GM21528 (cell line): ENCODE data around the gene PKP3.
A peak's percentile ranks its signal among the peaks of the same experiment; 100 is the strongest.
"Not testable (repeated sequence)": the region's sequence is repeated elsewhere in the genome, so short reads cannot be mapped to it uniquely, and the experiment has no call there.

Source experiments
- ATAC-seq: cut with Tn5 transposase; IDR thresholded peaks from one replicate; pipeline ENCODE4 v1.9.1; 2021; ENCODE audit warnings: mild to moderate bottlenecking, moderate library complexity; ENCODE audit not compliant: unreplicated experiment, low FRiP score

Gene PKP3, protein sequence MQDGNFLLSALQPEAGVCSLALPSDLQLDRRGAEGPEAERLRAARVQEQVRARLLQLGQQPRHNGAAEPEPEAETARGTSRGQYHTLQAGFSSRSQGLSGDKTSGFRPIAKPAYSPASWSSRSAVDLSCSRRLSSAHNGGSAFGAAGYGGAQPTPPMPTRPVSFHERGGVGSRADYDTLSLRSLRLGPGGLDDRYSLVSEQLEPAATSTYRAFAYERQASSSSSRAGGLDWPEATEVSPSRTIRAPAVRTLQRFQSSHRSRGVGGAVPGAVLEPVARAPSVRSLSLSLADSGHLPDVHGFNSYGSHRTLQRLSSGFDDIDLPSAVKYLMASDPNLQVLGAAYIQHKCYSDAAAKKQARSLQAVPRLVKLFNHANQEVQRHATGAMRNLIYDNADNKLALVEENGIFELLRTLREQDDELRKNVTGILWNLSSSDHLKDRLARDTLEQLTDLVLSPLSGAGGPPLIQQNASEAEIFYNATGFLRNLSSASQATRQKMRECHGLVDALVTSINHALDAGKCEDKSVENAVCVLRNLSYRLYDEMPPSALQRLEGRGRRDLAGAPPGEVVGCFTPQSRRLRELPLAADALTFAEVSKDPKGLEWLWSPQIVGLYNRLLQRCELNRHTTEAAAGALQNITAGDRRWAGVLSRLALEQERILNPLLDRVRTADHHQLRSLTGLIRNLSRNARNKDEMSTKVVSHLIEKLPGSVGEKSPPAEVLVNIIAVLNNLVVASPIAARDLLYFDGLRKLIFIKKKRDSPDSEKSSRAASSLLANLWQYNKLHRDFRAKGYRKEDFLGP

DNA sequence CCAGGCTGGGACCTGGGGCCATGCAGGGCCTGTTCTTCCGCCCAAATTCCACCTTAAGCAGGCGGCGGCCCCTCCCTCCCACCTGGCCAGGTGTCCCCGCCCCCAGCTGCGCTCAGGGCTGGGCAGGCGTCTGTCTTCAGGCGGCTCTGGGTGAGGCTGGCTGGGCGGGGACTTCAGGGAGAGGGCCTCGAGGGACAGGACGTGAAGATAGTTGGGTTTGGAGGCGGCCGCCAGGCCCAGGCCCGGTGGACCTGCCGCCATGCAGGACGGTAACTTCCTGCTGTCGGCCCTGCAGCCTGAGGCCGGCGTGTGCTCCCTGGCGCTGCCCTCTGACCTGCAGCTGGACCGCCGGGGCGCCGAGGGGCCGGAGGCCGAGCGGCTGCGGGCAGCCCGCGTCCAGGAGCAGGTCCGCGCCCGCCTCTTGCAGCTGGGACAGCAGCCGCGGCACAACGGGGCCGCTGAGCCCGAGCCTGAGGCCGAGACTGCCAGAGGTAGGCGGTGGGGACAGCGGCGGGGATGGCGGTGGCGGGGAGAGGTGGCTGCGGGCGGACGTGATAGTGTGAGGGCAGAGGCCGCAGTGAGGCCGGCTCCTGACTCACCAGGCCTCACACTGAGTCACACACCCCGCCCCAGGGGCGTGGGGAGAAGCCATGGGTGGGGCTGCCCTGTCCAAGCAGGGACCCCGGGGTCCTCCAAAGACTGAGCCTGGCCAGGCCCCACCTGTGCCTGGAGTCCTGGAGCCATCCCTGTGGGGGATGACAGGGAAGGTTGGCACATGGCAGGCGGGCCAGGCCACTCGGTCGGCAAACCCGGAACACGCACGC, at the start of gene PKP3:
PKP3 (plus strand) TSS at position 176 of the 824 bp plus-strand sequence; CDS start at position 260, 84 bp downstream.
- ATAC-seq = no peak

DNA sequence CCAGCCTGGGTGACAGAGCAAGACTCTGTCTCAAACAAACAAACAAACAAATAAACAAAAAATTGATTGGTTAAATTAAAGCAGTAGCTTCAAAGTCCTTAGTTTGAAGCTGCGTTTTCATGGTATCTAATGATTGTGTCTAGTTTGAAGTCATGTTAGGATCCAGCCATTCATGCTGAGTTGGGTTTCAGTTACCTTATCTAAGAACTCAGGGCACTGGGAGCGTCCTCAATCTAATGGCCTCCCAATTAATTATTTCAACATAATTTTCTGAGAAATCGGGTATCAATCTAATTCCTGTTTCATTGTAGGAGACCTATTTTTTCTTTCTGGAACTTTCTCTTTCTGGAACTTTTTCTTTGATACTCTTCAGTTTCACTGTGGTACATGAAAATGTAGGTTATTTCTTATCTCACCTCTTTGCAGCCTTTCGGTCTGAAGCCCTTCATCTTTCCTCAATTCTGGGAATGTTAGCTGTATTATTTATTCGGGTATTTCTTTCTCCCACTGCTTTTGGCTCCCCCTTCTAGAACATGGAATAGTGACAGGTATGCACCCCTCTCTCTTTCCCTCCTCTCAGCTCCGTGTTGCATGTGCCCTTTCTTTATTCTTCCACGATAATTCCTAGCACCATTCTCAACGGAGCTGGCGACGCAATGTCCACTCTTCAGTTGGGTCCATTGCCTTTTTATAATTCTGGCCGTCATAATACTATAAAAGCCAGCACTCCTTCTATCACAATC, 49.0 kb upstream of the PKP3 start:
- ATAC-seq = no peak

DNA sequence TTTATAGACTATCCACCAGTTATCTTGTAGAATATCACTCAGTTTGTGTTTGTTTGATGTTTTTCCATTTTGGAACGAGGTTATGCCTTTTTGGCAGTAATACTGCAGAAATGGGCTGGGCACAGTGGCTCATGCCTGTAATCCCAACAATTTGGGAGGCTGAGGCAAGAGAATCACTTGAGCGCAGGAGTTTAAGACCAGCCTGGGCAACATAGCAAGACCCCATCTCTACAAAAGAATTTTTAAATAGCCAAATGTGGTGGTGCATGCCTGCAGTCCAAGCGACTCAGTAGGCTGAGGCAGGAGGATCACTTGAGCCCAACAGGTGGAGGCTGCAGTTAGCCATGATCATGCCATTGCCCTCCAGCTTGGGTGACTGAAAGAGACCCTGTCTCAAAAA, 47.5 kb upstream of the PKP3 start:
- no peak for ATAC-seq

DNA sequence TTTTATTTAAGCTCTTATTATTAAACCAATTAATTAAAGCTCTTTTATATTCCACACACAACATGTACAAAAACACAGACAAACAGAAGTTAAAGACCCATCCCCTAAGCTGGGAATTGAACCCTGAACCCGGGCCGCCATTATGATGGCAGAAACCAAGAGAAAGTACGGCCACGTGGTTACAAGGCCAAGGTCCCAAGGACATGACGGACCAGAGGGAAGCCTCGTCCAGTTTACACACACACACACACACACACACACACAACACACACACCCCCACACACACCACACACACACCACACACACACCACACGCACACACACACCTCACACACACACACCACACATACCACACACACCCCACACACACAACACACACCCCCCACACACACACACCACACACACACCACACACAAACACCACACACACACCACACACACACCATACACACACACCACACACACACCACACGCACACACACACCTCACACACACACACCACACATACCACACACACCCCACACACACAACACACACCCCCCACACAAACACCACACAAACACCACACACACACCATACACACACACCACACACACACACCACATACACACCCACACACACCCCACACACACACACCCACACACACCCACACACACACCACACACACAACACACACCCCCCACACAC, 44.6 kb upstream of the PKP3 start:
- ATAC-seq = not testable (repeated sequence)

DNA sequence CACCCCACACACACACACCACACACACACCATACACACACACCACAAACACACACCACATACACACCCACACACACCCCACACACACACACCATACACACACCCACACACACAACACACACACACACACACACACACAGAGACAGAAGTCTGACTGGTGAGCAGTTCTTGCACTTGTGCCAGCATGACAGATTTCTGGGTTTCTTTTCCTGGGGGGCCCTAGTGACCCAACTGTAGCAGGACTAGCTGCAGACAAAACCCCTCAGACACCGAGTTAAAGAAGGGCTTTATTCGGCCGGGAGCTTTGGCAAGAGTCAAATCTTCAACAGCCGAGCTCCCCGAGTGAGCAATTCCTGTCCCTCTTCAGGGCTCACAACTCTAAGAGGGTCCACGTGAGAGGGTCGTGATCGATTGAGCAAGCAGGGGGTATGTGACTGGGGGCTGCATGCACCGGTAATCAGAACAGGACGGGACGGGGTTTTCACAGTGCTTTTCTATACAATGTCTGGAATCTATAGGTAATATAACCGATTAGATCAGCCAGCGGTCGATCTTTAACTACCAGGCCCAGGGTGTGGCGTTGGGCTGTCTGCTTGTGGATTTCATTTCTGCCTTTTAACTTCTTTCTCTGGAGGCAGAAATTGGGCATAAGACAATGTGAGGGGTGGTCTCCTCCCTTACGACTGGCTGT, 43.8 kb upstream of the PKP3 start:
- not testable (repeated sequence) for ATAC-seq

DNA sequence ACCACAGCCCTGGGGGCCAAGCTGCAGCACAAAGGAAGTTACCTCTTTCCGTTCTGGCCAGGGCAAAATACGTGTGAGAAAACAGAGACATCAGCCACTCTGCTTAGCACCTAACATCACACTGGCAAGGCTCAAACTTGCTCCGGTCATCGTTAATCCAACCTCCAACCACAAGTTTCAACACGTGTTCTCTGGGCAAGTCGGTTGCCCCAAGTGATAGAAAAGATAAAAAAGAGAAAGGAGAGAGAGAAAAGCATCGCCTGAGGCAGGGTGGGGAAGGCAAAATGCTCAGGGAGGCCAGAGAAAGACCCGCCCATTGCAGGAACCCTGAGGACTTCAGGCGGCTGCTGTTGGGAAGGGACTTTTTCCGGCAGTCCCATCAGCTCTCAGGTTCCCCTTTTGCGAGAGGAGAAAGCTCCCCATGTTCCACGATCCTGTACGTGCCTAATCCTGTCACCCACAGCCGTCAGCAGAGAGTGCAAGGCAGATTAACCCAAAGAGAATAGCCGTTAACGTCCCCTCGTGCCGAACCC, 43.2 kb upstream of the PKP3 start:
- ATAC-seq = no peak

DNA sequence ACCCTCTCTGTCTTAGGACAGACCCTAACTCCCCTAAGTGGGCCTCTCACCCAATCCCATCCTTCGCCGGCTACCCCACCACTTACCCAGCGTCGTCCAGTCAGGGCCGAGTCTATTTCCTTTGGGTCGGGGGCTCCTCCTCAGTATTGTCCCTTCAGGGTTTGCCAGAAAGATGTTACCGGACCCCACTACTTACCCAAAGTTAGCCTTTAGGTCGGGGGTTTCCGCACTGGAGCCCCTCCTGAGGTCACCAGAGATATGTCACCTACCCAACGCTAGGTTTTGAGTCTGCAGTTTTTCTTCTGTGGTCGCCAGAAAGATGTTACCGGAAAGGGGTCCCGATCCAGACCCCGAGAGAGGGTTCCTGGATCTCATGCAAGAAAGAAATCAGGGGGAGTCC, 42.6 kb upstream of the PKP3 start:
- ATAC-seq = no peak

DNA sequence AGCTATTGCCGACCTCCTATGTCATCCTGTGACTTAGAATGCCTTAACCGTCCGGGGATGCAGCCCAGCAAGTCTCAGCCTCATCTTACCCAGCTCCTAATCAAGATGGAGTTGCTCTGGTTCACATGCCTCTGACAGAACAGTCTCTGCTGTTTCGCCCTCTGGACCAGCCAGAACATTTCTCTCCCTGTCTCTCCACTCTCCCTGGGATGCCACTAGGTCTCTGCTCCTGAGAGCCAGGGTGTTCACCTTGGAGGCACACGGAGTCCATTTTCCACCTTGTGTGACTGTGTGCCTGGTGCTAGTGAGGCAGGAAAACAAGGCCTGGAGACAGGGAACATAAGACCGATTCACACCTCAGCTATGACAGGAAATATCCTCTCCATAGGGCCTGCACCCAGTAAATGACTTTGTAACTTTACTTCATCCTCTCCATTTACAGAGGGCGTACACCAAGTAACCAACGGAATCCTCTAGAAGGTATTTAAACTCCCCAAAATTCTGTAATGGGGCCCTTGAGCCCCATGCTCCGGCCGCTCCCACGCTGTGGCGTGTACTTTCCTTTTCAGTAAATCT, 41.5 kb upstream of the PKP3 start:
- no peak for ATAC-seq

DNA sequence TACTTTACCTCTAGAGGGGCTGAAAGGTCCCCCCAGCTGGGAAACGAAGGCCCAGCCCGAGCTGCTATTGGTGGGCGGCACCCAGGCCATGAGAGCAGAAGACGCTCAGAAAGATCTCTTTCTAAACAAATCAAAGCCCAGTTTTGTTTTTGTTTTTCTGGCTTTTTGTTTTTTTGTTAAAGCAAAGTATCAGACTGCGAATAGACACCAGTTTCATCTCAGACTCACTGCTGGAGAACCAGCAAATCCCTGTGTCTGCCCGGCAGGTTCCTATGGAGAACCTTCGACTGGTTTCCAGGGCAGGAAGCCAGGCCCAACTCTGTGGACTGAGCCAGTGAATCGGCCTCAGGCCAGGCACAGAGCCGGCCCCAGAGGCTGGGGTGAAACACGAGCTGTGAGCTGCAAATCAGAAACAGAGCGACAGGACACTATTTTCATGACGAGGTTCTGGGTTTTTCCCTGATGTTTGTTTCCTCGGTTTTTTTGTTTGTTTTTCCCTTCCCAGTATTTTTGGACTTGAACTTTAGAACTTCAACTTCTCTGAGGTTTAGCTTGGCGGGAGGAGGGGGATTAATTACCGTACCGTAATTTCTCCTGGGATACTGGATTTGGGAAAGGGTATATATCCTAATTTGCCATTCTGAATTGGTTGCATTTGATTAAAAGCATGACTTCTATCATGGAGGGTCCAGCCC, 40.7 kb upstream of the PKP3 start:
- no peak for ATAC-seq

DNA sequence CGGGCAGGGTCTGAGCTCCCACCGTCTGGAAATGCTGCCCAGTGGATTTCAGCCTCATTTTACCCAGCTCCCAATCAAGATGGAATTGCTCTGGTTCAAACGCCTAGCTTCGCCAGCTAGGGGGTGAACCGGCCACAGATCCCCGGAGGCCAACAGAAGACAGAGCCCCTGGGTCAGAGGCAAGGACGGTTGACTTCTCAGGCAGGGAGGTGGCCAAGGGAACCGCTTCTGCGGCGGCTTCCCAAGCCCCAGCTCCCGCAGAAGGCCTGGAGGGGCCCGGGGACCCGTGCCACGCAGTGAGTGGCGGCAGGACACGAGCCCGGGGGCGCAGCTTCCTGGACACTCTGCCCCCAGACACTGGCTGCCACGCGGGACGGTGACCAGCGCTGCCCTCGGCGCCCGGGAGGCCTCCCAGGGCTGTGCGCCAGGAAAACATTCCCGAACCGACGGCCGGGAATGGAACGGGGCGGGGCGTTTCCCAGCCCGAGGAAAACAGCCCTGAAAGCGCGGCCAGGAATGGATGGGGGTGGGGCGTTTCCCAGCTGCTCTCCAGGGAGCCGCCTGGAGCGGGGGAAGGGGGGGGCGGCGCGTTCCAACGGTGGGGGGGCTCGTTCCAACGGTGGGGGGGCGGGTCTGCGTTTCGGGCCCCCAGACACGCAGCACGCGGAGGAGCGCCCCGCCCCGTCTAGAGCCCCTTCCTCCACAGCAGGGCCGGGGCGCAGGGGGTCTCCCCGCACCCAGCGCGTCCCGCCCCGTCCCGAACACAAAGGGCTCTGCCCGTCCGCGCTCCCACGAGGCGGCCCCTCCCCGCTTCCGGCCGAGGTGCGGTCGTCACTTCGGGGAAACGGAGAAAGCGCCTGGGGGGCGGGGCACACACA, 38.2 kb upstream of the PKP3 start:
- peak; percentile 43 for ATAC-seq

DNA sequence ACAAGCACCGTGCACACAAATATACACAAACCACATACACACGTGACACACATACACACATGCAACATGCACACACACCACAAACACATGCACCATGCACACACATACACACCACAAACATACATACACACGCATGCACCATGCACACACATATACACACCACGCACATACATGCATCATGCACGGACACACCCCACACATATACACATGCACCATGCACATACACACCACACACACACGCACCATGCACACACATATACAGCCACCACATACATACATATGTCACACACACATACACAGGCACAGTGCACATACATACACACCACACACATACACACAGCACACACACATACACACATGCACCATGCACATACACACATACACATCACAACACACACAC, 37.4 kb upstream of the PKP3 start:
- ATAC-seq = no peak

DNA sequence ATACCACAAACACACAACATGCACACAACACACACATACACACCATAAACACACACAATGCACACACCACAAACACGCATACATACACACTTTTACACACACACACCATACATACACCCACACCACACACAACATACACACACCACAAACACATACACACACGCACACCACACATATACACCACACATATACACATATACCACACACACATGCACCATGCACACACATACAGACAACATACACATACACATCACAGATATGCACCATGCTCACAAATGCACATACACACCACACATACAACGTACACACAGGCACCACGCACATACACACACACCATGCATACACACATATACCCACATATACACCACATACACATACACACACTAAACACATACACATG, 36.4 kb upstream of the PKP3 start:
- no peak for ATAC-seq

DNA sequence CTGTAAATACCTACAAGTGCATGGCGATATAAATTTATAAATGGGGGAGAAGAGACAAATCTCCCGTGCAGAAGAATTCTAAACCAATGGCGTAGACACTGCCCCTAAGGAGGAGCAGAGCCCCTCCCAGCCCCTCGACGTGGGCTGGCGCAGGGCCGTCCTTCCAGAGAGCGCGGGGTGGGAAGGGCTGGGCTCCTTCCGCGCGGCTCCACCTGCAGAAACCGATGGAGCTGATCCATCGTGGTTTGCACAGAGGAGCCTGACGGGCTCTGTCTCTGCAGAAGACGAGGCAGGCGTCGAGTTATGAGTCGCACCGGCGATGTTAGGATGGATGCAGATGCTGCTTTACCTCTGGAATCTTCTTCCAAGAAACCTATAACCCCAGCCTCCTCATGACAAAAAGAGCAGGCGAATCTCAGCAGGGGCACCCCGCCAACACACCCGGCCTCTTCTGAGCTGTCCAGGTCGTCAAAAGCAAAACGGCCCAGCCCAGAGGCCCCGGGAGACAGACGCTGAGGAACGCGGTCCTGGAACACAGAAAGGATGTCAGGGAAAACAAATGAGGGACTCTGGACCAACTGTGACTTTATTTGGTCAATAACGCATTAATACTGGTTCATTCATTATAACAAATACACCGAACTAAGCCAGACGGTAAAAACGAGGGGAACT, 35.7 kb upstream of the PKP3 start:
- ATAC-seq = no peak

DNA sequence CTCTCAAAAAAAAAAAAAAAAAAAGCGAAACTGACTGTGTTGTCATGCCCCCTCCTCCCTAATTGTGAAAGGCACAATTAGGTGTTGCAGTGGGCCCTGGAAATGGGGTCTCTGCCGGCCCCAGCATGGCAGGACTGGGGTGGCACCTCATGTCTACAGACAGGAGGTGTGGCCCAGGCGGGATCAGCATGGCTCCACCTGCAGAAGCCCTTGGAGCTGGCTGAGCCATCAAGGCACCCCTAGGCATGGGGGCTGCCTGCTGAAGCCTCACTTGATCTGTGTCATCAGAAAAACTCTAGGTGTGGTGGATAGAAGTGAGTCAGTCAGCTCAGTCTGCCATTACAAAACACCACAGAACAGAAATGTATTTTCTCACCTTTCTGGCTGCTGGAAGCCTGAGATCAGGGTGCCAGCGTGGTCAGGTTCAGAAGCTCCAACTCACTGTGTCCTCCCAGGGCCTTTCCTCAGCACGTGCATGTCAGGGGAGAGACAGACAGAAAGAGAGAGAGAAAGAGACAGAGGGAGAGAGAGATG, 34.8 kb upstream of the PKP3 start:
- no peak for ATAC-seq

DNA sequence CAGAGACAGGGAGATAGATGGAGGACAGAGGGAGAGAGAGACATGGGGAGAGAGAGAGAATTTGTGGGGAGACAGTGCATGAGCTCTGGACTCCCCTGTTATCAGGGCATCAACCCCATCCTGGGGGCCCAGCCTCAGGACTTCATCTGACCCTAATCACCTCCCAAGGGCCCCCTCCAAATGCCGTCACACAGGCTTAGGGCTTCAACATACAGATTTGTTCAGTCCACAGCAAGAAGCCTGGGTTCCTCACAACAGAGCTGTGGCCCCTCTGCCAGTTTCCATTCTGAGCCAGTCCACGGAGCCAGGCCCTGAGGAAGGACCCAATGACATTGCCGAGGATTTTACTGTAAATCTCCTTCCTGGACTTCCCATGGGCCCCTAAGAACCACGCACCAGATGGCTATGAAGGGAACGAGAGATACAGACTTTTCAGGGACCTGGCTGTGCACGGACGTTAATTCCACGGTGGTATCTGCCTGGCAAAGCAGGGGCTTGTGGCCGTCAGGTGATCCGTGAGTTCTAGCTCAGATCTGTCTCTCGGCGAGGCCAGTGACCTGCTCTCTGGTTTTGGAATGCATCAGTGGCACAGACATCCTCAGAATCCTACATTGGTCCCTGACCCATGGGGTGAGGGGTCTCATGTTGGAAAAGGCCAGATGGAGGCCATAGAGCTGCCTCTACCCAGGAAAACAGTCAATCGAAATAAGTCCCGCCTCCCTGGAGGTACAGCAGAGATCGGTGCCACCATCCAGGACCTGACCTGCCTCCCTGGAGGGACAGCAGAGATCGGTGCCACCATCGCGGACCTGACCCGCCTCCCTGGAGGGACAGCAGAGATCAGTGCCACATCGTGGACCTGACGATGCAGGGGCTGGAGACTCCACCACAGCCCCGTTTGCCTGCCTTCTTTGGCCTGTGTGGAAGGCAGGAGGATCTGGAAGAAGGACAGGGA, 33.4 kb upstream of the PKP3 start:
- no peak for ATAC-seq
